GM20000 (cell line): ENCODE data around the gene RTL10.

Experiments used
- DNase-seq: peaks from one replicate; pipeline ENCODE4 v3.0.0; 2012; ENCODE audit warnings: low spot score
- TF ChIP-seq, protein P1 (sequence below): IDR thresholded peaks from 2 replicates; pipeline ENCODE4 v1.5.1; 2012; ENCODE audit warnings: mild to moderate bottlenecking, control low read depth; ENCODE audit errors: extremely low read depth, missing control alignments

Gene RTL10

DNA sequence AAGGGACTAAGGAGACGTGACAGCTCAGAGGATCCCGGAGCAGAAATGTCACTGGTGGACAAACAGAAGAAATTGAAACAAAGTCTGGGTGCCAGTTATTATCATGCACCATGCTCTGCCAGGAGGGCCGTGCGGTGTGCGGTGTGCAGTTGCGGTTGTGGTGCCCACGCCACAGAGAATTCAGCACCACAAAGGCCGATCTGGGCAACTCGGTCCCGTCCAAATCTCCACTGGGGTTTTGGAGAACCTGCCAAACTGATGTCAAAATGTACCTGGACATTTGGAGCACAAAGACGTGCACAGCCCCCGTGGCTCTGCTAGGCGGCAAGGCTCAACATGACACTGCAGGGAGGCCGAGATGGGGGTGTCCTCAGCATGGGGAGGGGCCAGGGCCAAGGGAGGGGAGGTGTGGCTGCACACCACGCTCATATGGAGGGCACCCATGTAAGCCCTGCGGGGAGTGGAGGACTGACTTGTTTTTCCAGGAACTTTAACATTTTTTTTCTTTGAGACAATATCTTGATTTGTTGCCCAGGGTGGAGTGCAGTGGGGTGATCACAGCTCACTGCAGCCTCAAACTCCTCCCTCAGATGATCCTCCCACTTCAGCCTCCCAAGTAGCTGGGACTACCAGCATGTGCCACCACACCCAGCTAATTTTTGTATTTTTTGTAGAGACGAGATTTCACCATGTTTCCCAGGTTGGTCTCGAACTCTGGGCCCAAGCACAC lies 39.4 kb downstream of the RTL10 start:
- no peak for DNase-seq
- TF ChIP-seq, protein P1, sequence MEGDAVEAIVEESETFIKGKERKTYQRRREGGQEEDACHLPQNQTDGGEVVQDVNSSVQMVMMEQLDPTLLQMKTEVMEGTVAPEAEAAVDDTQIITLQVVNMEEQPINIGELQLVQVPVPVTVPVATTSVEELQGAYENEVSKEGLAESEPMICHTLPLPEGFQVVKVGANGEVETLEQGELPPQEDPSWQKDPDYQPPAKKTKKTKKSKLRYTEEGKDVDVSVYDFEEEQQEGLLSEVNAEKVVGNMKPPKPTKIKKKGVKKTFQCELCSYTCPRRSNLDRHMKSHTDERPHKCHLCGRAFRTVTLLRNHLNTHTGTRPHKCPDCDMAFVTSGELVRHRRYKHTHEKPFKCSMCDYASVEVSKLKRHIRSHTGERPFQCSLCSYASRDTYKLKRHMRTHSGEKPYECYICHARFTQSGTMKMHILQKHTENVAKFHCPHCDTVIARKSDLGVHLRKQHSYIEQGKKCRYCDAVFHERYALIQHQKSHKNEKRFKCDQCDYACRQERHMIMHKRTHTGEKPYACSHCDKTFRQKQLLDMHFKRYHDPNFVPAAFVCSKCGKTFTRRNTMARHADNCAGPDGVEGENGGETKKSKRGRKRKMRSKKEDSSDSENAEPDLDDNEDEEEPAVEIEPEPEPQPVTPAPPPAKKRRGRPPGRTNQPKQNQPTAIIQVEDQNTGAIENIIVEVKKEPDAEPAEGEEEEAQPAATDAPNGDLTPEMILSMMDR: no peak

DNA sequence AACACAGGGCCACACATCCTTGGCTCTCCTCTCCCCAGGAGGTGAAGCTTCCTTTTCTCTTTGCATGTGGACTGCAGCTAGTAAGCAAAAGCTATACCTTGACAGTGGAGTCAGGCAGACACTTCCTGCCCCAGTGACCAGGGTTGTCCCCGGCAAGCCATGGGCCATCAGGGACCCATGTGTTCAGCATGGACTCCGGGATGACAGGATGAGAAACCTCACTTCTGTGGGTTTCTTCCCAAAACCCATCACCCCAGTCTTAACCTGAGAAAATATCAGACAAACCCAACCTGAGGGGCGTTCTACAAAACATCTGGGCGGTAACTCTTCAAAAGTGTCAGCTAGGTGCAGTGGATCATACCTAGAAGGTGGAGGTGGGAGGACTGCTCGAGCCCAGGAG lies 40.2 kb downstream of the RTL10 start:
- TF ChIP-seq, protein P1: no peak
- no peak for DNase-seq

GRCh38 chr22:19812910-19813309 lies 41.8 kb downstream of the RTL10 start:
- DNase-seq: no peak
- TF ChIP-seq, protein P1: no peak

DNA sequence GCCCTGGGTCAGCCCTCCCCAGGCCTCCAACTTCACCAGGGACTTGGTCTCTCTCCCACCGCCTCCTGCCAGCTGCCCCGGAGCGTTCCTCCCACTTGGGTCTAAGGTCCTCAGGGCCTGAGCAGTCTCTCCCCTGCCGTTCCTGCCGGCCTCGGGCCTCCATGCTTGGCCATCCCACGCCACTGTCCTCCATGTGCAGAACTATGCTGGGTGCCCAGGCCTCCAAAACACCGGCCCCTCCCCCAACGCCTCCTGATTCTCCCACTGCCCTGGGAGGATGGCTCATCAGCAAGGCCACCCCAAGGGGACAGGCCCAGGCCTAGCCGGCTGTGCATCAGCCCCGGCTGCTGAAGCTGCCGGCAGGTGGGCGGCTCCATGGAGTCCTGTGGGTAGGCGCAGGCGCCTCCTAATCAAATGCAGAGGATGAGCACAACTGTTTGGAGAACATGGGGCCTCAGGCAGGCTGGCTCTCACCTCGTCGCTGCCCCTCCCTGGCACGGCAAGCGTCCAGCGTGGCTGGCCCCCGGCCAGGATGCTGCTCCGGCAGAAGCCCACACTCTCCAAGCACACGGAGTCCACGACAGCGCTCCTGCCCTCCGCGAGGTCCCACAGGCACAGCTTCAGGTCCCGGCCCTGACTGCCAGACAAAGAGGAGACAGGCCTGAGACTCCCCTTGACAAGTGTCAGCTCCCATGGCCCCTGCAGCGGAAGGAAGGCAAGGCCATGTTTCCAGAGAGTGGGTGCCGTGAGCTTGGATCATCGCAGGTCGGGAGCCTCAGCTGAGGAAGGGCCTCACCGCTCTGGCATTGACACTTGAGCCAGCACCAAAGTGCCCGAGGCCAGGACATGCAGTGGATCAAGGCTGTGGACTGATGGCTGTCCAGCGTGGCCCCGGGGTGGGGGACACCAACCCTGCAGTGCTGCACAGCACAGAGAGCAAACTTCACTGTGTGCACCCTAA lies 42.6 kb downstream of the RTL10 start:
- TF ChIP-seq, protein P1: no peak

DNA sequence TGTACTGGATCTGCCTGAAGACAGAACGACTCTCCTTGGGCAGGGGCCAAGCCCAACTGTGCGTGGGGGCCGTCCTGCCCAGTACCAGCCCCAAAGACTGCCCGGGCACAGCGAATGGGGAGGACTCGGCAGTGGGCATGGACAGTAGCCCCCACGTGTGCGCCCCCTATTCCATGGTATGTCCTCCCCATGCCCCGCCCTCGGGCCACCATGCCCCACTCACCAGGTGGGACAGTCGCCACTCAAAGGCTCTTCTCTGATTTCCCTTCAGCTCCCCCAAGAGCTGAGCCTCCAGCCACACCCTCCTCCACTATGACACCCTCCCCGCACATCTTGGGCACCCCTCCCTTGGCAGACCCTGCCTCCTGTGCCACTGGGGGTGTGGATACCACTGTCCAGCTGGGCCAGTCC lies 43.5 kb downstream of the RTL10 start:
- DNase-seq: no peak
- TF ChIP-seq, protein P1: no peak

More for the DNA sequence above, 42.6 kb downstream of the RTL10 start:
- no peak for DNase-seq

DNA sequence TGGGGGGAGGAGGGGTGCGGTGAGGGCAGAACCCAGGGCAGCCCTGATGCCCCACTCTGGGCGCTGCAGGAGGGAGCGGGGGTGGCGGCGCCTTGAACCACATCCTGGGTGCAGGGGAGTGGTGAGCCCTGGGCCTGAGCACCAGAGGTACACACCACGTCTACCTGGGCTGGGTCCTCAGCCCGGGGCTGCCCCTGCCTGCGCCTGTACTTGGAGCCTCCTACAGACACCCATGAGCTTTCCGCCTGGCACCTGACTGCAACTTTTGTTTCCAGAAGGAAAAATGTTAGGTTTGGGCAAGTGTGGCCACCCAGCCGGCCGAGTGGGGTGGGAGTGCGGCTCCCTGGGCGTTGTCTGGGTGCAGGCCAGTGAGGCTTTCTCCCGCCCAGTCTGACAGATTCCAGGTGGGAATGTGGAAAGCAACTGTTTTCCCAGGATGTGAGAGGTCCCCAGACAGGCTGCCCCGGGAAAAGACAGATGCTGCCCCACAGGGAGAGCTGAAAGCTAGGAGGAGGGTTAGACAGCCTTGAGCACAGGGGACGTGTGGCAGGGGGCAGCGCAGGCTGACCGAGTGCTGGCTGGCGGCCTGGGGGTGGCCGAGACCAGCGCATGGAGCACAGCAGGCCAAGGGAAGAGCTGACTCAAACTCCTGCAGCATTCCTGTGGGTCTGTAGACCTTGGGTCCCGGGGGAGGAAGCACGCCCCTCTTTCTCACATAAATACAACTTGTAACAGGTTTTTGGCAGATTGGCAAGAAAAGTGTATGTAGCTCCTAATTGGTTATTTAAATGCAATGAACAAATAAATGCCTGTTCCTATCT lies 44.1 kb downstream of the RTL10 start:
- TF ChIP-seq, protein P1: no peak
- no peak for DNase-seq

- TF ChIP-seq, protein P1: no peak
- DNase-seq: no peak
Measured at GRCh38 chr22:19809741-19810140, 44.9 kb downstream of the RTL10 start.
